HEK293 (cell line): ENCODE results near the gene STIM2.

Experiments
- ZNF654 ChIP-seq: fragments of 450-650 bp; formaldehyde crosslinking; IDR thresholded peaks from 2 replicates; pipeline ENCODE4 v1.5.1; 2016; ENCODE audit warnings: low read depth, missing biosample characterization, missing genetic modification characterization
- ZNF76 ChIP-seq: fragments of 450-650 bp; formaldehyde crosslinking; IDR thresholded peaks from 2 replicates; pipeline ENCODE4; 2016; ENCODE audit warnings: low read depth, missing biosample characterization, missing genetic modification characterization, borderline replicate concordance
- TF ChIP-seq, protein P1 (sequence below): fragments of 450-650 bp; formaldehyde crosslinking; IDR thresholded peaks from 2 replicates; pipeline ENCODE4 v1.5.1; 2016; ENCODE audit warnings: missing biosample characterization, missing genetic modification characterization

DNA sequence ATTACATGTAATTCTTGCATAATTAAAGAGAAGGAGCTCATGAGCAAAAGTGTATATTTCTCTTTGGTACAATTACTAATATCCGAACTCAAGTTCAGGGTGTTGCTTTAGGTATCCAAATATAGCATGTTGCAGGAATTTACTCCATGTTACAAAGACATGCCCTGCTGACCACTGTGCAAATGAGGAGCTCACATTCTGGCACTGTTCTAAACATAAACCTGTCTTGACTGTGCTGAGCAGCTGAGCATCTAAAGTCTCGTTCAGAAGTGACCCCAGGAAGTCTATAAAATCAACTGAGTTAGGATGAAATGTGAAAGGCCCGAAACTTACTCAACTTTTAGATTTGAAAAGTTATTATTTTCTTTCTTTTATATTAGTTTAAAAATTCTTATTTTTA is 124.3 kb downstream of the STIM2 start:
- TF ChIP-seq ZNF76 (tag by site-specific recombination) (no peak), ZNF654 (tag by site-specific recombination) (no peak)
- TF ChIP-seq, protein P1, sequence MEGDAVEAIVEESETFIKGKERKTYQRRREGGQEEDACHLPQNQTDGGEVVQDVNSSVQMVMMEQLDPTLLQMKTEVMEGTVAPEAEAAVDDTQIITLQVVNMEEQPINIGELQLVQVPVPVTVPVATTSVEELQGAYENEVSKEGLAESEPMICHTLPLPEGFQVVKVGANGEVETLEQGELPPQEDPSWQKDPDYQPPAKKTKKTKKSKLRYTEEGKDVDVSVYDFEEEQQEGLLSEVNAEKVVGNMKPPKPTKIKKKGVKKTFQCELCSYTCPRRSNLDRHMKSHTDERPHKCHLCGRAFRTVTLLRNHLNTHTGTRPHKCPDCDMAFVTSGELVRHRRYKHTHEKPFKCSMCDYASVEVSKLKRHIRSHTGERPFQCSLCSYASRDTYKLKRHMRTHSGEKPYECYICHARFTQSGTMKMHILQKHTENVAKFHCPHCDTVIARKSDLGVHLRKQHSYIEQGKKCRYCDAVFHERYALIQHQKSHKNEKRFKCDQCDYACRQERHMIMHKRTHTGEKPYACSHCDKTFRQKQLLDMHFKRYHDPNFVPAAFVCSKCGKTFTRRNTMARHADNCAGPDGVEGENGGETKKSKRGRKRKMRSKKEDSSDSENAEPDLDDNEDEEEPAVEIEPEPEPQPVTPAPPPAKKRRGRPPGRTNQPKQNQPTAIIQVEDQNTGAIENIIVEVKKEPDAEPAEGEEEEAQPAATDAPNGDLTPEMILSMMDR (tag by site-specific recombination): no peak
